Panc1 (cell line): ENCODE measurements around the gene ZNF184. TPM values are rescaled to one million over a fixed set of nuclear protein-coding genes. Genes with fewer than 3 reads are reported as not detected.

ENCODE experiments used
- ATAC-seq: fragments of 200-7000 bp; cut with Tn5 transposase; 2 replicates; pipeline ENCODE4 v1.9.1; 2020; ENCODE audit warnings: mild to moderate bottlenecking, moderate library complexity
- BruUV-seq: library from RNA; stranded (reverse); fragments of 400-500 nt; replicated peaks from 2 replicates; lab custom pipeline; 2021; lab: Mats Ljungman, UMichigan
- CTCF ChIA-PET: fragments of 300-600 bp; sonication (Branson Sonifier 250); formaldehyde crosslinking; loops from one replicate; lab custom pipeline; 2022; ENCODE audit warnings: antibody characterized with exemption; lab: Charles Lee
- POLR2A ChIA-PET: fragments of 300-600 bp; sonication (Branson Sonifier 250); formaldehyde crosslinking; loops from one replicate; lab custom pipeline; 2022; ENCODE audit warnings: antibody characterized with exemption; lab: Charles Lee
- DNase-seq: peaks from one replicate; pipeline ENCODE4 v3.0.0-alpha.2; 2010; ENCODE audit warnings: low read depth, low spot score
- H3K27ac ChIP-seq: 2 replicates; pipeline ENCODE4 v1.5.1; 2011; ENCODE audit warnings: mild to moderate bottlenecking, low read length, inconsistent platforms
- H3K27me3 ChIP-seq: fragments of 200-500 bp; sonication (Bioruptor generic); 2 replicates; pipeline ENCODE4 v1.6.0; 2014; ENCODE audit warnings: low read length, inconsistent platforms; ENCODE audit not compliant: control insufficient read depth, insufficient read depth
- H3K36me3 ChIP-seq: fragments of 200-500 bp; sonication (Bioruptor generic); 2 replicates; pipeline ENCODE4 v1.5.1; 2014; ENCODE audit warnings: inconsistent platforms, mild to moderate bottlenecking, low read length, moderate library complexity; ENCODE audit not compliant: control insufficient read depth, insufficient read depth
- H3K4me1 ChIP-seq: 2 replicates; pipeline ENCODE4 v1.5.1; 2011; ENCODE audit warnings: inconsistent platforms, mild to moderate bottlenecking, low read length, moderate library complexity; ENCODE audit not compliant: control insufficient read depth, insufficient read depth
- H3K4me3 ChIP-seq, 2 experiments: 2 replicates each; pipeline ENCODE4 v1.5.1; 2011 to 2012; ENCODE audit warnings: low read depth in 2 of 2, low read length in 2 of 2, mild to moderate bottlenecking in 2 of 2, inconsistent platforms in 1 of 2, moderate library complexity in 1 of 2
- H3K9me3 ChIP-seq: fragments of 200-500 bp; sonication (Bioruptor generic); 2 replicates; pipeline ENCODE4 v1.5.1; 2014; ENCODE audit warnings: low read depth, mild to moderate bottlenecking, inconsistent platforms, low read length, moderate library complexity; ENCODE audit not compliant: control insufficient read depth, insufficient read depth
- CTCF ChIP-seq: fragments of 450-650 bp; IDR thresholded peaks from 2 replicates; pipeline ENCODE4 v1.5.1; 2017; ENCODE audit warnings: mild to moderate bottlenecking
- POLR2AphosphoS5 ChIP-seq: IDR thresholded peaks from 2 replicates; pipeline ENCODE4 v1.6.1; 2012; ENCODE audit warnings: mild to moderate bottlenecking, low read depth, low read length, moderate library complexity
- REST ChIP-seq, 2 experiments: IDR thresholded peaks; 2 replicates each; pipeline ENCODE4 v1.6.1; 2011 to 2012; ENCODE audit warnings: low read depth in 2 of 2, control low read depth in 1 of 2, low read length in 1 of 2, mild to moderate bottlenecking in 1 of 2, moderate library complexity in 1 of 2; ENCODE audit not compliant: insufficient read depth in 1 of 2
- SIN3A ChIP-seq: IDR thresholded peaks from 2 replicates; pipeline ENCODE4 v1.6.1; 2012; ENCODE audit warnings: low read depth, mild to moderate bottlenecking, low read length, moderate library complexity, borderline replicate concordance; ENCODE audit not compliant: insufficient read depth
- TCF7L2 ChIP-seq: IDR thresholded peaks from 2 replicates; pipeline ENCODE4 v1.6.1; 2011; ENCODE audit warnings: mild to moderate bottlenecking, low read depth, low read length, inconsistent platforms
- in situ Hi-C: cut with HindIII; loops from 2 replicates; pipeline ENCODE4 v1.10.0; 2016; ENCODE audit warnings: low sequenced_read_pairs, low pct_unique_long_range_greater_than_20kb
- intact Hi-C: fragments of 100-400 bp; cut with micrococcal nuclease; formaldehyde crosslinking; loops from one replicate; pipeline ENCODE4 v1.10.0; 2022; ENCODE audit not compliant: unreplicated experiment
- total RNA-seq: library from RNA; stranded (reverse); gene quantifications from one replicate; pipeline ENCODE4 v1.2.1, GENCODE V29; 2021; ENCODE audit not compliant: unreplicated experiment

ZNF184 gene
- total RNA-seq, 1 experiment from 2014 or later: 7.8 TPM

GRCh38 chr6:27517928-27518787 is 45.3 kb upstream of the ZNF184 start:
- ChIA-PET POLR2A (interaction anchor here (1.0 kb wide), 1 partner anchor 11 kb away, joined by 4 read pairs; no protein-coding TSS in a partner anchor), CTCF (interaction anchor here (0.9 to 2.0 kb wide), 6 partner anchors 13 to 234 kb away, joined by 3 to 5 read pairs (median 4); no protein-coding TSS in a partner anchor)
- TF ChIP-seq CTCF: no peak
- TF ChIP-seq REST (IDR thresholded peaks at IDR 0.05; ENCODE audit: insufficient read depth in 1 of 2, low read depth in 2 of 2, low read length in 1 of 2): no peak
- no peak for TF ChIP-seq POLR2AphosphoS5
- no peak for TF ChIP-seq TCF7L2
- no peak for TF ChIP-seq SIN3A
- in situ Hi-C loops (no loop called here), intact Hi-C loops (loop anchor here (2.0 to 5.0 kb wide), 3 partner anchors 75 to 329 kb away; no protein-coding TSS in a partner anchor)
- H3K4me3 ChIP-seq: peak overlapping the region; percentile 93 to 95
- peaks cover 10% of the 10 kb centered on the region for H3K4me1 ChIP-seq
- H3K9me3 ChIP-seq: no peaks in the 10 kb centered on the region
- peak overlapping the region; percentile 20; the same call in 1 of the 2 replicates for H3K27ac ChIP-seq
- no peaks in the 10 kb centered on the region for H3K36me3 ChIP-seq
- DNase-seq (no peak), ATAC-seq (peak; percentile 70)
- peaks cover 13% of the 10 kb centered on the region; the same call in 1 of the 2 replicates for H3K27me3 ChIP-seq
- no TSS peak for BruUV-seq

GRCh38 chr6:27517238-27517637 is 44.3 kb upstream of the ZNF184 start:
- ChIA-PET POLR2A (no interaction called here), CTCF (no interaction called here)
- H3K4me1 ChIP-seq: peaks cover 10% of the 10 kb centered on the region
- BruUV-seq: no TSS peak
- in situ Hi-C loops: no loop called here
- H3K27ac ChIP-seq: no peak overlapping the region
- no peak overlapping the region for H3K4me3 ChIP-seq
- H3K9me3 ChIP-seq: no peaks in the 10 kb centered on the region
- TF ChIP-seq CTCF: no peak
- no peak for TF ChIP-seq SIN3A
- TF ChIP-seq POLR2AphosphoS5: no peak
- TF ChIP-seq REST (IDR thresholded peaks at IDR 0.05; ENCODE audit: insufficient read depth in 1 of 2, low read depth in 2 of 2, low read length in 1 of 2): no peak
- no peak for TF ChIP-seq TCF7L2
- ATAC-seq: no peak
- intact Hi-C loops: loop anchor here (5.0 kb wide), 1 partner anchor 90 kb away; no protein-coding TSS in a partner anchor
- H3K36me3 ChIP-seq: no peaks in the 10 kb centered on the region
- peaks cover 16% of the 10 kb centered on the region; the same call in 1 of the 2 replicates for H3K27me3 ChIP-seq
- no peak for DNase-seq
